CD4-positive, alpha-beta T cell (primary cell): ENCODE data around the gene KCNQ2. TPM values are rescaled to one million over a fixed set of nuclear protein-coding genes. Genes with fewer than 3 reads are reported as not detected.

Source experiments
- ATAC-seq: fragments of 200-7000 bp; cut with Tn5 transposase; one replicate; pipeline ENCODE4 v1.10.0; 2022; ENCODE audit warnings: mild to moderate bottlenecking; ENCODE audit not compliant: poor library complexity
- CTCF ChIA-PET: fragments of 350-600 bp; sonication (Branson Sonifier 250); formaldehyde crosslinking; loops from one replicate; lab custom pipeline; 2021; ENCODE audit warnings: antibody characterized with exemption, inconsistent platforms; lab: Charles Lee
- POLR2A ChIA-PET: fragments of 350-600 bp; sonication (Branson Sonifier 250); formaldehyde crosslinking; loops from one replicate; lab custom pipeline; 2021; ENCODE audit warnings: antibody characterized with exemption, inconsistent platforms; lab: Charles Lee
- DNase-seq, 14 experiments: peaks; one replicate each; pipeline ENCODE4 v3.0.0-alpha.2; 2013 to 2020; ENCODE audit warnings: mixed read lengths in 2 of 14
- H3K27ac ChIP-seq, 2 donors: one replicate each; pipeline versions ENCODE4 v1.5.1 to v1.7.0; 2013; ENCODE audit warnings: low read length in 2 of 2, low read depth in 1 of 2, mild to moderate bottlenecking in 1 of 2
- H3K27me3 ChIP-seq, 2 experiments: 1 replicate in 1 of 2; 2 replicates in 1 of 2; pipeline versions ENCODE4 v1.6.1 to v1.7.0; 2013; ENCODE audit warnings: low read length in 2 of 2, control low read depth in 1 of 2, mild to moderate bottlenecking in 1 of 2, moderate library complexity in 1 of 2; ENCODE audit not compliant: insufficient read depth in 2 of 2, control insufficient read depth in 1 of 2
- H3K36me3 ChIP-seq: one replicate; pipeline ENCODE4 v1.6.1; 2013; ENCODE audit warnings: low read length, control low read depth; ENCODE audit not compliant: insufficient read depth
- H3K4me1 ChIP-seq: one replicate; pipeline ENCODE4 v1.6.1; 2013; ENCODE audit warnings: low read length, control low read depth; ENCODE audit not compliant: insufficient read depth
- H3K4me3 ChIP-seq: one replicate; pipeline ENCODE4 v1.5.1; 2013; ENCODE audit warnings: mild to moderate bottlenecking, low read length, moderate library complexity
- H3K9me3 ChIP-seq, 2 experiments: 1 replicate in 1 of 2; 2 replicates in 1 of 2; pipeline versions ENCODE4 v1.6.1 to v1.7.0; 2013; ENCODE audit warnings: low read length in 2 of 2, mild to moderate bottlenecking in 2 of 2, control low read depth in 1 of 2, moderate library complexity in 1 of 2; ENCODE audit not compliant: control insufficient read depth in 1 of 2, insufficient read depth in 1 of 2
- H3K27ac Mint-ChIP-seq: one replicate; pipeline ENCODE4 v1.8.0; 2020; ENCODE audit warnings: mixed read lengths
- H3K27me3 Mint-ChIP-seq: one replicate; pipeline ENCODE4 v1.8.0; 2021; ENCODE audit warnings: mixed read lengths
- H3K36me3 Mint-ChIP-seq: one replicate; pipeline ENCODE4 v1.8.0; 2021; ENCODE audit warnings: low read depth, mixed read lengths
- H3K4me1 Mint-ChIP-seq: one replicate; pipeline ENCODE4 v1.8.0; 2021; ENCODE audit warnings: low read depth, mixed read lengths
- H3K4me3 Mint-ChIP-seq: one replicate; pipeline ENCODE4 v1.8.0; 2020; ENCODE audit warnings: mild to moderate bottlenecking, mixed read lengths
- H3K9me3 Mint-ChIP-seq: one replicate; pipeline ENCODE4 v1.8.0; 2020; ENCODE audit warnings: mixed read lengths
- CTCF ChIP-seq: fragments of 200-600 bp; IDR thresholded peaks from one replicate; pipeline ENCODE4 v1.8.0; 2022; ENCODE audit warnings: antibody characterized with exemption, mild to moderate bottlenecking
- intact Hi-C, 2 experiments: fragments of 100-400 bp; cut with DNase I in 1 of 2; cut with micrococcal nuclease in 1 of 2; formaldehyde crosslinking; loops; one replicate each; pipeline versions ENCODE4 v1.15.1 to v1.9.0; 2023 to 2025; cut with DNase I, micrococcal nuclease
- total RNA-seq, 174 experiments: library from RNA in 2 of 174; stranded (reverse) in 2 of 174; gene quantifications; one replicate each; pipeline ENCODE4 v1.2.3 and lab custom pipeline; 2021 to 2026

KCNQ2 gene
- total RNA-seq, 2 experiments from 2014 or later: not detected

- peaks cover 0 to 4% of the 10 kb centered on the region in 2 experiments for H3K27me3 ChIP-seq
- H3K36me3 Mint-ChIP-seq: no peaks in the 10 kb centered on the region
- peaks cover 9% of the 10 kb centered on the region for H3K27me3 Mint-ChIP-seq
- intact Hi-C loops: no loop called here
- H3K4me1 Mint-ChIP-seq: no peaks in the 10 kb centered on the region
- H3K36me3 ChIP-seq: no peaks in the 10 kb centered on the region
- no peak for ATAC-seq
- ChIA-PET POLR2A (no interaction called here), CTCF (no interaction called here)
- no peaks in the 10 kb centered on the region for H3K4me1 ChIP-seq
- no peak for TF ChIP-seq CTCF
- H3K27ac ChIP-seq: no peak overlapping the region
- H3K27ac Mint-ChIP-seq: no peak overlapping the region
- H3K4me3 ChIP-seq: no peak overlapping the region
- H3K9me3 Mint-ChIP-seq: no peaks in the 10 kb centered on the region
- H3K9me3 ChIP-seq: peaks cover 0 to 45% of the 10 kb centered on the region in 2 experiments
- no peak overlapping the region for H3K4me3 Mint-ChIP-seq
- DNase-seq: no peak
These were observed 119.6 kb downstream of the KCNQ2 start for GRCh38 chr20:63352811-63353221.

DNA sequence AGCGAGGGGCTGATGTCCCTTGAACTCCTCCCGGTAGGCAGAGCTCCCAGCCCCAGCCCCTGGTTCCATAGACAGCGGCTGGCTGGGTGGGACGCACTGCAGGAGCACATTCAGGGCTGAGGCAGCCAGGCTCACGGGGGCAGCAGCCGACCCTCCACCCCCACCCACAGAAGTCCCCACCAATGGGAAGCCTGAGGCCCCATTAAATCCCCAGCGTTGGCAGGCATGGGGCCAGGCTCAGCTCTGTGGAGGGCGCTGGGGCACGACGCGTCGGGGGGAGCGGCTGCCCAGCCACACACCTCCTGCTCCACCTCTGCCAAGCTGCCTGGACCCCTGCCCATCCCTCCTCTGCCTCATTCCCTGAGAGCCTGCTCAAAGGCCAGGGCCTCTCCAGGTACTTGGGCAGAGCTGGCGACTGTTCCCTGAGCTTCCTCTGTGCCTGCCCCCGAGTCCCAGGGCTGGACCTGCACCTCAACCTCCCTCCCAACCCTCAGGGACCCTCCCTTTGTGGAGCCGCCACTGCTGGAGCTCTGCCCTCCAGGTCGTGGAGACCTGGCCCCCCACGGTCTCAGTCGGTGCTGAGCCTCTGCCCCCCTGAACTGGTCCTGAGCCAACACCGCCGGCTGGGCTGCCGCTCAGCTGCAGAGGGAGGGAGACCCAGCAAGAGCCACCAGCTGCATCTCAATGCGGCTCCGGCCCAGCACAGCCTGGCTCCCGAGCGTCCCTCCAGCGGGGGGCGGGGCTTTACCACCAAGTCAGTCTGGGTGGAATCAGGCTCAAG lies 120.5 kb downstream of the KCNQ2 start:
- Histone ChIP-seq H3K27me3 (peaks cover 0 to 4% of the 10 kb centered on the region in 2 experiments), H3K27ac (no peak overlapping the region), H3K36me3 (no peaks in the 10 kb centered on the region), H3K4me1 (no peaks in the 10 kb centered on the region), H3K4me3 (no peak overlapping the region), H3K9me3 (peaks cover 0 to 41% of the 10 kb centered on the region in 2 experiments)
- ChIA-PET POLR2A (no interaction called here), CTCF (interaction anchor here (0.5 kb wide), 1 partner anchor 157 kb away, joined by 3 read pairs; no protein-coding TSS in a partner anchor)
- H3K27me3 Mint-ChIP-seq: peaks cover 8% of the 10 kb centered on the region
- intact Hi-C loops: no loop called here
- no peak for ATAC-seq
- TF ChIP-seq CTCF: no peak
- no peaks in the 10 kb centered on the region for H3K9me3 Mint-ChIP-seq
- no peak for DNase-seq
- H3K4me1 Mint-ChIP-seq: no peaks in the 10 kb centered on the region
- H3K4me3 Mint-ChIP-seq: no peak overlapping the region
- no peak overlapping the region for H3K27ac Mint-ChIP-seq
- H3K36me3 Mint-ChIP-seq: no peaks in the 10 kb centered on the region

DNA sequence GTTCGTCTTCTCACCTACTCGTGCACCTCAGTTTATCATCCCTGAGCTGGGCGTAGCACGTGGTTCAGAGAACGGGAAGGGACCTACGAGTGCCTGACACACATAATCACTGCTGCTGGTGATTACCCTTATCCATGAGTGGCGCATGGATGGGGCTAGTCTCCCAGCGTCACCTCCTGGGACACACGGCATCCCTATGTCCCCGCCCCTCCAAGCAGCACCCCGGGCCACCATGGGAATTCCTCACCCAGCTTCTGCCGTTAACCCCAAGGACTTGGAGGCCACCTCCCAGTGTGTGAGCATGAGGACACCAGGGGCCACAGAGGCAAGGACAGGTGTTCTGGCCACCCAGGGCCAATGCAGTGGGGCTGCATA lies 121.1 kb downstream of the KCNQ2 start:
- ATAC-seq (no peak), DNase-seq (no peak)
- Histone ChIP-seq H3K4me1 (no peaks in the 10 kb centered on the region), H3K36me3 (no peaks in the 10 kb centered on the region), H3K9me3 (peaks cover 0 to 41% of the 10 kb centered on the region in 2 experiments), H3K27me3 (peaks cover 0 to 4% of the 10 kb centered on the region in 2 experiments), H3K27ac (no peak overlapping the region), H3K4me3 (no peak overlapping the region)
- no peaks in the 10 kb centered on the region for H3K4me1 Mint-ChIP-seq
- H3K4me3 Mint-ChIP-seq: no peak overlapping the region
- CTCF ChIA-PET: interaction anchor here (0.5 kb wide), 1 partner anchor 158 kb away, joined by 3 read pairs; no protein-coding TSS in a partner anchor
- no peak overlapping the region for H3K27ac Mint-ChIP-seq
- intact Hi-C loops: no loop called here
- no peaks in the 10 kb centered on the region for H3K36me3 Mint-ChIP-seq
- TF ChIP-seq CTCF: no peak
- POLR2A ChIA-PET: no interaction called here
- H3K27me3 Mint-ChIP-seq: peaks cover 4% of the 10 kb centered on the region
- H3K9me3 Mint-ChIP-seq: no peaks in the 10 kb centered on the region
